ENCODE data around the gene CD200. TPM values are rescaled to one million over a fixed set of nuclear protein-coding genes. Genes with fewer than 3 reads are reported as not detected.
A peak's percentile ranks its signal among the peaks of the same experiment; 100 is the strongest.

CD200 gene
- polyA plus RNA-seq, 5 donors: 44.0 to 60.2 (median 56.4) TPM

DNA sequence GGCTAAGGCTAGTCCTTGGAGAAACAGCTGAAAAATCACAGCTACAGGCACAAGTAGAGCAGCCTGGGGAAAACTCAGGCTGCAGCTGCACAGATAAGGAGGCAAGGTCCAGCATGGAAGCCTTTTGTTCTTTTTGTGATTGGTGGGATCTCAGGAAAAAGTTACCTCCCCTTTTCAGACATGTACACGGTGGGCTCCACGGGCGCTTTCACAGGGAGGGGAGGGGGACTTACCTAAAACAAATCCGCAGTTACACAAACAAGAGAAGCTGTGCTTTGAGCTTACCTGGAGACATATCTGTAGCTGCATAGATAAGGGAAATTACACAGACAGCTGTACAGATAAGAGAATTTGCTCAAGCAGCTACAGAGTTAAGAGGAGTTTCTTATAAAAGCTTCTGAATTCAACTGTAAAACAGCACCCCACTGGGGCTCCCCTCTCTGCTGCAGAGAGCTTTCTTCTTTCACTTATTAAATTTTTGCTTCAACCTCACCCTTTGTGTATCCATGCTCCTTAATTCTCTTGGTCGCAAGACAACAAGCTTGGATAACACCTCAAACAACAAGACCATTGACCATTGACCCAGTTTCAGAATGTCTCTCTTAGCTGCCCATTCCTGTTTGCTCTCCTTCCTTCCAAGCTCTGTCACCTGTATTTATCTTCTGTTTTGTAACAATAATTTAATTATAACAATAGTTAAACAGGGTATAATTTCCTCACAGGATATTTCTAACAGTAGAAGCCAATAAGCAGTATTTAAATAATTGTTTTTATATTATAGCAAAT lies 10.9 kb upstream of the CD200 start:
- DNase-seq: no peak

GRCh38 chr3:112327371-112327951 lies 5.5 kb upstream of the CD200 start:
- peak in 1 of 2 donors; percentile 59 for DNase-seq

DNA sequence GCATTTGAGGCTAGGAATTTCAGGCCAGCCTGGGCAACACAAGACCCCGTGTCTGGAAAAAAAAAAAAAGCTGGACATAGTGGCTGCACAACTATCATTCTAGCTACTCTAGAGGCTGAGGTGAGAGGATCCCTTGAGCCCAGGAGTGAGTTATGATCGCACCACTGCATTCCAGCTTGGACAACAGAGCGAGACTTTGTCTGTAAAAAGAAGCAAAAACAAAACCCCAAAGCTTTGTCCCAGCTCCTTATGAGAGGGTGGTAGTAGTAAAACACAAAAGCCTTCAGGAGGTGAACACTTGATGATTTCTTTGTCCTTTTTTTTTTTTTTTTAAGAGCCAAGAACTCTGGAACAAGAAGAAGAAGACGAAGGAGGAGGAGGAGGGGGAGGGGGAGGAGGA lies 1.1 kb upstream of the CD200 start:
- DNase-seq: no peak

DNA sequence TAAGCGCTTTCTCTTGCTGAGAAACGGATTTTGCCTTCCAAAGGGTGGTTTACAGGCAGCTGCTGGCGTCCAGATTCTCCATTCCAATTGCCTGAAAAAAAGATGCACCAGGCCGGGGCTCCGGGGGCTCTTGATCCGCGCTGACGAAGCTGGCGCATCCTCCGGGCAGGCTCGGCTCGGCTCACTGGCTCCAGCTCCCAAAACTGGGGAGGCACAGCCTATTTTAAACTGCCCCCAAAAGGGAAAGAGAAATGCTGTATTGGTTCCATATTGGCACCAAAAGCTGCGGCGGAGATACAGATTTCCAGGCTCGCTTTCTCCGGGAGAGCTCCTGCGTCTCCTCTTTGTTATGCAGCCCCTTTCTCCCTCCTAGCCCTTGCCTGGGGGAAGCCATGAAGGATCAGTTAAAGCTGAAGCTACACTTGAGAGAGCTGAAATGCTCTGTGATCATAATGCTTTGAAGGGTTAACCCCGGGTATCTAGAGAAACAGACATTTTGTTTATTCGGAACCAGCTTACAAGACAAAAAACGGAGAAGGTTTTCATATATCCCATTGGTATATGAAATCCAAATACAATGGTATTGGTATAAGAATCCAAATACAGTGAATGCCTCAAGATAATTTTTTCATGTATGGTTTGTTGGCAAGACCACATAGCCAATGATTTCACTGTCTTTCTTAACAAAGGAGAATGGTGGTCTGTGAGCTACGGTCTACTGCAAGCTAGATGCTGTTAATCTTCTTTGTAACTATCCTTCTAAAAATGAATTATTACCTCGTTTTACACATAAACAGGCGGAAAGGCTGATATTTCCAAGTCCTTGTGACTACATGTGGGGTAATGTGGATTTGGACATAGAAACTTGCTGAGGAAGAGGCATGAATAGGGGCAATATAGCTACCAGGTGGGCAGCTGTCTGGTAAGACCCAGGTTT lies 693 bp downstream of the CD200 start:
- peak; percentile 72 to 75 for DNase-seq

GRCh38 chr3:112334691-112335433 lies 1.9 kb downstream of the CD200 start:
- DNase-seq: peak in 1 of 2 donors; percentile 31

DNA sequence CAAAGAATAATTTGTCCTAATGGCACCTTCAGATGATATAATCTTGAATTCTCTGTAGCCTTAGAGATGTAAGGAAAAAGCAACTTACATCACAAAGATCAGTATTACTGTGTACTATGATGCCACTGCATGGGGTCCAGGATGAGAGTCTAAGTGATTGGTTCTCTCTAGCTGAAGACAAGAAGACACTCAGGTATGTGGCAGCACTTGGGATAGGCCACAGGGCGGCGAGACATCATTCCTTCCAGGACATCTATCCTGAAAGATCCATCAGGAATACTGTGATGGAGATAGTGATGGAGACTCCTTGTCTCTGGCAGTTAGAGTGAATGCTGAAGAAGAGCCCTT lies 2.5 kb downstream of the CD200 start:
- no peak for DNase-seq

- no peak for DNase-seq
These were observed 5.2 kb downstream of the CD200 start for GRCh38 chr3:112338021-112338726.

DNA sequence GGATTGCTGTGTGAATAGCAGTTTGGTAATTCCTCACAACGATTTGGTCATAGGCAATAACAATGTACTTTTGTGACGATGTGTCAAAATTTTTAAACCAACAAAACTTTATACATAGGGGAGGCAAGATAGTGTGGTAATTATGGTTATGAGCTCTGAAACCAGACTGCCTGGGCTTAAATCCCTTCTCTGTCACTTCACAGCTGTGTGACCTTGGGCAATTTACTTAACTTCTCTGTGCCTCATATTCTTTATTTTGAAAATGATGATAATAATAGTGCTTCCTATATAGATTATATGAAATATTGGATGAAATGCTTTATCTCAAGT lies 5.7 kb downstream of the CD200 start:
- no peak for DNase-seq

DNA sequence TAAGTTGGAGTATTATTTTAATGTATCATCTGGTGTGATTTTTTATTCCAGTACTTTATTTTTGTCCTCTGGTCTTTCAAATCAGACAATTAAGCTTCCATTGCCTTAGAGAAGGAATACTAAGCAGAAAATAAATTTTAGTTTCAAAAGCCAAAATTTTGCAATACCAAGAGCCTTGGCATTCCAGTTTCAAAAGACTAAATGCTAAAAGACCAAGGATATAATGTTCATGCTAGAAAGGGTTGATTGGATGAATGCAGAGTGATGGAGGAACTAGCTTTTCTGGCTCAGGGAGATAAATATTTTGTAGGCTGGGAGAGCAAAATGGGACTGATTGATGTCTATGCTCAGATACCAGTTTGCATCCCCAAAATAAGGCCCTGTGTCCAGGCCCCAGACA lies 6.2 kb downstream of the CD200 start:
- DNase-seq: no peak

GRCh38 chr3:112339609-112340008 lies 6.7 kb downstream of the CD200 start:
- no peak for DNase-seq

DNA sequence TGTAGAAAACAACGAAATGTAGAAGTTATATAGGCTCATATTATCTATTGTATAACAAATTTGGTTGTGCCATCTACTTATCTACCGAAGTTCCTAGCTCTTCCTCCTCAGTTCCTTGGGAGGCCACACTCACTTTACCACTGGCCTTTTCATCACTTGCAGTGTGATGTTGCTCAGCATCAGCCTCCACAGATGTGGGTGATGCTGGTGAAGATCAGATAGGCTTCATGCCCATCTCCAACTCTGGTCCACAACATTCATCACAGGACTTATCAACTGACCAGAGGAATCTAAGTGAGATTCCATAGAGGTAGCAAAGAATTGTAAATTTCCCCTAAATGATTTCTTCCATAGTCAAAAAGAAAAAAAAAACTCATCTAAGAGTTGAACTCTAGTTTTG lies 8.4 kb downstream of the CD200 start:
- DNase-seq: no peak

GRCh38 chr3:112345681-112346080 lies 12.7 kb downstream of the CD200 start:
- DNase-seq: no peak

DNA sequence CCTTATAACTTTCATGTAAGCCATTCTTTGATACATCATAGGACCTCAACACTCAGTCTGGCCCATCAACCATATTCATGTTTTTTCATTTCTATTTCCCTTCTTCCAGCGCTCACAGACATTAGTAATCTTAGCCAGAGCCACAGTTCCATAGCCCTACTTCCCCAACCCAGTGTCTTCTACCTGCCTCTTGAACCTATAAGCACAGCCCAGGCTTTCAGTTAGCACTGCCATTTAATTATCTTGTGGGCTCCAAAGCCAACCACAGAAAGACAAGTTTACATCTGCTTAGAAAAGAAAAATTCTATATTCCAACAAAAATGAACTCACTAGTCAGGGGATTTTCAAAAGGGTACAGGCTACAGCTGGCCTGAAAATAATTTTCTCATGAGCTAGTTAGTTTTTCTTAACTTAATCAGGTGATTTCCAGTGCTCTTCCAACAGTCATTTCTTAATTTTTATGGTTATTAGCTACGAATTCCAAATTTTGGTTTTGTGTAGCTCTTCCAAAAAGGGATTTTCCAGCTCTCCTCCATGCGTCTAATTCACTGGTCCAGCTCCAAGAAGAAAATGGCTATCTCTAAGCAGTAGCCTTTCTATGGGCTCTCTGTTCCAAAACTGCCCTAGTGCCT lies 13.7 kb downstream of the CD200 start:
- no peak for DNase-seq

DNA sequence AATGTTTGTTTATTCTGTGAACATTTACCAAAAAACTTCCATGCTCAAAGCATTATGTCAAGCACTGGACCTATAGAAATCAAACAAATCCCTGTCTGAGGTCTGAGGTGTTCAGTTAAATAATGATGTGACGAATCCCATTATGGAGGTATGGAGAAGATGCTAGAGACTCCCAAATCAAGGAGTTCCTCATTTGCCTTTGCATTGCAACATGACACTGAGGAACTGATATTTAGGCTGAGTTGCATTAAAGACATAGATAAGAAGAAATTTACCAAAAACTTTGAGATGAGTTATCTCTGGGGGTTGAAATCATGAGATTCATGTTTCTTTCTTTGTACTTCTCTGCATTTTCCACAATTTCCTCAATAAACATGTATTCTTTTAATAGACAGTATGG lies 16.0 kb downstream of the CD200 start:
- no peak for DNase-seq

DNA sequence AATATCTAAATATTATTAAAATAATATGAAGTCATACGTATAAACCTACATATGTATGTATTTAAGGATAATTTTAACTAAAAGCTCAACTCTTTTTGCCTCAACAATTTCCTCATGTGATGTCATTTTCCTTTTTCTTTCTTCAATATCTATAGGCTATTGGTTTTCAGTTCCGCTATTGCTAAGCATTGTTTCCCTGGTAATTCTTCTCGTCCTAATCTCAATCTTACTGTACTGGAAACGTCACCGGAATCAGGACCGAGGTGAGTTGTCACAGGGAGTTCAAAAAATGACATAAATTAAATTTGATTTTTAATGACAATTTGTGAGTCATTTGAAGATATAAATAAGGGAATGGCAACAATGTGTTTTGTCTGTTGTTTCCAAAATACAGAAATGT lies 16.6 kb downstream of the CD200 start:
- DNase-seq: no peak

DNA sequence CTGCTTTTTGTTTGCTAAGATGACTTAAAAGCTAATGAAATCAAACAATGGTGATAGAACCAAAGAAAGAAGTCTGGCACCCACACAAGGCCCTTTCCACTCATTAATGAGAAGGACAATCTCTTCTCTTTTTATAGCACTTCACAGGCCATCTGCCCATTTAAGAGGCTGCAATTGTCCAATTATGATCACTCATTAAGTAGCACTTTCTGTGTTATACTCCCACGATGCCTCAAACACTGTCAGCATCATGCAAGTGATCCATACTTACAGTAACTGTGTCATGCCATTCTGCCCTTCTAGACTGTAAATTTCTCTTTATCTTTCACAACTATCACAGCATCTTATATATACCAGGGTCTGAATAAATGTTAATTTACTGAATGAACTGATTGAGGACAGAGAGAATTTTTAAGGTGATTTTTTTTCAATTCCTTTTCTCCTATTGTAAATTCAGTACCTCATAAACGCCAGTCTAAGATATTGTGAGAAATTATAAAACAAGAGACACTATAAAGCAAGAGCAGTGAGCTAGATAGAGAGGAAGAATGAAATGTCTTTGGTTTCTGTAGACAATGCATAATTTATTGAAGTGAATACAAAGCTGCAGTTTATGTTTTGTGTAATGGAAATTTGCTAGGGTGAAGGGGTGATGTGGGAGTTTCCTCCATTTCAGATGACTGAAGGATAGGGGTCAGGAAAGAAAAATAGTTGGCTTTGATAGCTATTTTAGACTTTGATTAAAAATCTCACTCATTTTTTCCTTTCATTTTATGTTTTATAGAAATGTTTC lies 17.3 kb downstream of the CD200 start:
- no peak for DNase-seq

DNA sequence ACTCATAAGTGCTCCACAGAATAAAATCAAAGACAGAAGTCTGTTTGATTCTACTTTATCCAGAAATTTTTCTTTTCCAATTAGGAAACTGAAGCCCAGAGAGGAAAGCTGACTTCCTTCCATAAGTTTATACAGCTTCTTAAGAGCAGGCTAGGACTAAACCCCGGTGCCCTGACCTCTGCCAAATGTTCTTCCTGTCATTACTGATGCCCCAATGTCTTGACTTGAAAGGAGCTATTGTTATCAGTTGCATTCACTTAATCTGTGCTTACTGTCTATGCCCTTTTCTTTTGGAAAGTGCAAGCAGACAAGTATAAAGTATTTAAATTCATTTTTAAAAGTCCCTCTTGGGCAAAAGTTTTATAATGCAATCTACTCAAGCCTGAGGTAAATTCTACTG lies 18.1 kb downstream of the CD200 start:
- no peak for DNase-seq

DNA sequence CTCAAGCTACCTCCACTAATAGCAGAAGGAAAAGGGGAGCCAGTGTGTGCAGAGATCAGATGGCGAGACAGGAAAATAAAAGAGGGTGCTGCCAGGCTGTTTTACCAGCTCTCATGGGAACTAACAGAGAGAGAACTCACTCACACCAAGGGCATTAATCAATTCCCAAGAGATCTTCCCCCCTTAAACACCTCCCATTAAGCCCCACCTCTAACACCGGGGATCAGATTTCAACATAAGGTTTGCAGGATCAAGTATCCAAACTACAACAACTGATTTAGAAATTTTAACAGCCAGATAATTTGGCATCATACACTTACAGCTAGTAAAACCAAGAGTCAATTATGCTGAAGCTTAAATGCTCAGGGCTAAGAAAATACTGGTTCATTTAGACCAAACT lies 18.9 kb downstream of the CD200 start:
- DNase-seq: no peak

- no peak for DNase-seq
These were observed 19.8 kb downstream of the CD200 start for GRCh38 chr3:112352720-112353119.

DNA sequence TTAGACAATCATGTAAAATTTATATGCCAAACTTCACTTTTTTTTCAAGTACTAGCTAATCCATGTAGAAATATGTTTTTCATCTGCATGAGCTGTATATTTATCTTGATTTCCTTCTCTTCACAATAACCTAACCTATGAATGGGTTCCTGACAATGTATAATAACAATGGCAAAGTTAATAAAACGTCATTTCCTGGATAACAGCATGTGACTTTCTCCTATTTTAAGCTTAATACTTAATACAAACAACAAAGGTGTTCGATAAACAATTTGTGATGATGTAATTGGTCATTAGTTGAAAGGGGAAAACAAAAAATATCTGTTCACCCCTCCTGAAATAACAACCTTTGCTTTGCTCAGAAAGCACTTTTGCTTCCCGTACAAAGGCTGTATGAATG lies 20.4 kb downstream of the CD200 start:
- no peak for DNase-seq

Data from right lung (tissue), 5 donors.